ENCODE measurements around the gene IDI1. TPM values are rescaled to one million over a fixed set of nuclear protein-coding genes. Genes with fewer than 3 reads are reported as not detected.

The IDI1 gene
- 183 and 231 TPM in 2 replicates for total RNA-seq

DNA sequence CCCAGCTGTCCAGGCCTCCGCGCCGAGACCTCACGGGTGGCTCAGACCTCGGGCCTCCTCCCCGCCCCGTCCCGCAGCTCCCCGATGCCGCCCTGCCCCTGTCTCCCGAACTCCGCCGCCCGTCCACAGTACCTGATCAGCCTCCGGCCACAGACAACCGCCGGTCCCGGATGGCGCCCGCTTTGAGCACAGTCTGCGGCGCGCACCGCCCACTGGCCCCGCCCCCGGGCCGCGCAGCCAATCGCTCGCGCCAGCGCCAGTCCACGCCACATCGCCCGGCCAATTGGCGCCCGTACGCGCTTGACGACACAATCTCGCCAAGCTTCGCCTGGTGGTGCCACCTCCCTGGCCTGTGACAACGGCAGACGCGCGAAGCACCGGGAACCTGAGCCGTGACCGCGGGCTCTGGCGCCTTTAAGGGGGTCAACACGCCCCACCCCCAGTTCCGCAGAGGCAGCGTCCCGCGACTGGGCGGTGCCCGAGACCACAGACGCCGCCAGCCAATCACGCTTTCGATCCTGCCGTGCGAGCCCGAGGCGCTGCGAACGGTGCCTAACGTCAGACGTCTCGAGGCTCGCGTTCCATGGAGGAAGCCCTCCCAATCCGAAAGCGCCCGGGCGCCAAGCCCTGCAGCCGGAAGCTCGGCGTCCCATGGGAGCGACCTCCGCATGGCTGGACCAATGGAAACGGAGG lies at the start of gene IDI1:
IDI1 (minus strand) TSS at position 388 of the 693 bp plus-strand sequence; CDS start at position 272, 116 bp downstream.

DNA sequence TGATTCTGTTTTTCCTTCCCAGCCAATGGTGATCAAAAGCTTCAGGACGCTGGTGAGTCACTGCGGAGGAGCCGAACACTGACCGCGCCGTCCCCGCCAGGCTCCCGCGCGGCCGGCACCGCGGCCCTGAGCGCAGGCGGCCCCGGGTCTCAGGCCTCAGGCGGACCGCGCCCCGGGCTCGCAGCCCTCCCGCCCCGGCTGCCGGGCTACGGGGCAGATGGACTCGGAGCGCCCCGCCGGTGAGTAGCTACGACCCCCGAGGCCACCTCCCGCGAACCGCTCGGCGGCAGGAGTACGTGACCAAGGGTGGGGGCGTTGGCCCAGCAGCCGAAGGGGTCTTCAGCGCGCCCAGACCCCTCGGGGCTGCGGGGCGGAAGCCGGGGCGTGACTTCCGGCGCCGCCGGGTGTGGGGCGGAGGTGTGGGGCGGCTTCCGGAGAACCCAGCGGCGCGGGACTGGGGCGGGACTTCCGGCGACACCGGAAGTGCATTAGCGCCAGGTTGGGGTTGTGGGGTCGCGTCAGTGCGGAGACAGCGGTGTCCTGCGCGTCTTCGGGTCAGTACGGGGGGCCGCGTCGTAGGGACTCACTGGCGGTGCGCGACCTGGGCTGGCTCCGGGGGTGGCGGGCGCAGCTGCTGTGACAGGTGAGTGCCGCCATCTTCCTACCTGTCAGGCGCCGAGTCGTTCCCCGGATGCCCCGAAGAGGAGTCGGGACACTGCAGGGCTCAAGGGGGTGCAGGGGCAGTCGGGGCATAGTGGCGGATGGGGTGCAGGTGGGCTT lies 7.6 kb upstream of the IDI1 start, which contains the start of gene WDR37:
WDR37 (plus strand) TSS at position 60 of the 780 bp plus-strand sequence. CDS start 15,771 bp downstream, outside the sequence.

DNA sequence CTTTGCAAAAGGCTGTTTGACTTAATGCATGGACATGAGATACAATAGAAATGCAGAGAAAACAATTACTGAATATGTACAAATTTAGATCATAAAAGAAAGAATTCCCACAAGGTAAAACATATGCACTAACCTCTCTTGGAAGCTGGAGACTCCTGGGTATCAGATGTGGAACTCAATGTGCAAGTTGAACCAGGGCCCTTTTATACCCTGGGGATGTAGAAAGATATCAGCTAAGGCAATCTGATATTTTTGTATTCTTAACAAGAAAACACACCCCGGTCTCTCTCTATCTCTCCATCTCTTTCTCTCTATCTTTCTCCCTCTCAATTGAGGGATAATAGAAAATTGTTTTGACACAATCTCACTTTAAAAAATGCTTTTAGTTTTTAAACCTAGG lies 23.2 kb downstream of the IDI1 start, which contains the start of gene IDI2:
IDI2 (minus strand) TSS at position 177 of the 400 bp plus-strand sequence. CDS start 1,136 bp downstream, outside the sequence.

Other genes starting within 250 kb of the IDI1 start
- gene LARP4B, start 117.4 kb downstream of the IDI1 start, total RNA-seq, result 26.7 and 28.6 TPM in 2 replicates
- 37.2 and 61.9 TPM in 2 replicates for gene GTPBP4, start 60.7 kb downstream of the IDI1 start, total RNA-seq
- not detected in 2 replicates for gene IDI2, start 23.3 kb downstream of the IDI1 start, total RNA-seq
- 14.6 and 22.7 TPM in 2 replicates for gene WDR37, start 7.3 kb upstream of the IDI1 start, total RNA-seq